H9 (cell line): ENCODE results near the gene CLPX. TPM values are rescaled to one million over a fixed set of nuclear protein-coding genes. Genes with fewer than 3 reads are reported as not detected.

Source experiments
- DNase-seq: peaks from one replicate; pipeline ENCODE4 v3.0.0-alpha.2; 2017
- H2AFZ ChIP-seq: one replicate; pipeline ENCODE4 v1.6.1; 2013; ENCODE audit warnings: mild to moderate bottlenecking, low read length, control low read depth, moderate library complexity
- H2AK5ac ChIP-seq: 2 replicates; pipeline ENCODE4 v1.6.1; 2013; ENCODE audit warnings: low read length, control low read depth, mixed read lengths; ENCODE audit not compliant: insufficient read length
- H2BK120ac ChIP-seq: one replicate; pipeline ENCODE4 v1.6.1; 2013; ENCODE audit warnings: low read depth, mild to moderate bottlenecking, low read length, control low read depth, inconsistent platforms; ENCODE audit not compliant: poor library complexity, severe bottlenecking
- H2BK12ac ChIP-seq: 2 replicates; pipeline ENCODE4 v1.6.1; 2013; ENCODE audit warnings: low read length, control low read depth, mixed read lengths, low read depth; ENCODE audit not compliant: insufficient read length
- H2BK15ac ChIP-seq: 2 replicates; pipeline ENCODE4 v1.6.1; 2013; ENCODE audit warnings: low read depth, low read length, control low read depth
- H2BK20ac ChIP-seq: one replicate; pipeline ENCODE4 v1.6.1; 2013; ENCODE audit warnings: low read depth, mild to moderate bottlenecking, low read length, control low read depth, inconsistent platforms; ENCODE audit not compliant: poor library complexity, severe bottlenecking
- H2BK5ac ChIP-seq: 2 replicates; pipeline ENCODE4 v1.6.1; 2013; ENCODE audit warnings: low read length, control low read depth, mixed read lengths; ENCODE audit not compliant: insufficient read length
- H3K14ac ChIP-seq: 2 replicates; pipeline ENCODE4 v1.6.1; 2013; ENCODE audit warnings: low read length, control low read depth; ENCODE audit not compliant: insufficient read depth
- H3K18ac ChIP-seq: 2 replicates; pipeline ENCODE4 v1.6.1; 2013; ENCODE audit warnings: low read depth, mild to moderate bottlenecking, mixed read lengths, low read length, control low read depth; ENCODE audit not compliant: insufficient read length
- H3K23ac ChIP-seq: 2 replicates; pipeline ENCODE4 v1.6.1; 2013; ENCODE audit warnings: low read length, control low read depth, mixed read lengths, low read depth; ENCODE audit not compliant: insufficient read length
- H3K23me2 ChIP-seq: 2 replicates; pipeline ENCODE4 v1.6.1; 2013; ENCODE audit warnings: low read depth, mild to moderate bottlenecking, mixed read lengths, low read length, control low read depth; ENCODE audit not compliant: insufficient read length, poor library complexity, severe bottlenecking
- H3K27ac ChIP-seq: 2 replicates; pipeline ENCODE4 v1.5.1; 2013; ENCODE audit warnings: low read length, control low read depth, mixed read lengths, low read depth; ENCODE audit not compliant: insufficient read length
- H3K27me3 ChIP-seq: 2 replicates; pipeline ENCODE4 v1.6.1; 2013; ENCODE audit warnings: low read length, control low read depth, inconsistent platforms; ENCODE audit not compliant: insufficient read depth
- H3K4ac ChIP-seq: 2 replicates; pipeline ENCODE4 v1.6.1; 2013; ENCODE audit warnings: low read depth, mild to moderate bottlenecking, control low read depth, inconsistent platforms, low read length, moderate library complexity
- H3K4me1 ChIP-seq: 2 replicates; pipeline ENCODE4 v1.6.1; 2013; ENCODE audit warnings: low read length, control low read depth, inconsistent platforms; ENCODE audit not compliant: insufficient read depth
- H3K4me2 ChIP-seq: 2 replicates; pipeline ENCODE4 v1.6.1; 2013; ENCODE audit warnings: low read length, control low read depth, mixed read lengths; ENCODE audit not compliant: insufficient read length, insufficient read depth
- H3K56ac ChIP-seq: 2 replicates; pipeline ENCODE4 v1.6.1; 2013; ENCODE audit warnings: low read depth, mild to moderate bottlenecking, mixed read lengths, low read length, control low read depth; ENCODE audit not compliant: insufficient read length
- H3K79me1 ChIP-seq: 2 replicates; pipeline ENCODE4 v1.6.1; 2013; ENCODE audit warnings: low read depth, mild to moderate bottlenecking, moderate library complexity, low read length, control low read depth, inconsistent platforms; ENCODE audit not compliant: insufficient read depth, poor library complexity, severe bottlenecking
- H3K79me2 ChIP-seq: 2 replicates; pipeline ENCODE4 v1.6.1; 2013; ENCODE audit warnings: low read length, control low read depth, inconsistent platforms; ENCODE audit not compliant: insufficient read depth
- H3K9ac ChIP-seq: 2 replicates; pipeline ENCODE4 v1.6.1; 2013; ENCODE audit warnings: low read length, control low read depth, mixed read lengths; ENCODE audit not compliant: insufficient read length; ENCODE audit errors: extremely low read depth
- H3K9me3 ChIP-seq: one replicate; pipeline ENCODE4 v1.6.1; 2013; ENCODE audit warnings: low read depth, low read length, inconsistent platforms; ENCODE audit not compliant: control insufficient read depth
- H3T11ph ChIP-seq: one replicate; pipeline ENCODE4 v1.6.1; 2013; ENCODE audit warnings: mild to moderate bottlenecking, low read length, control low read depth, inconsistent platforms
- H4K20me1 ChIP-seq: one replicate; pipeline ENCODE4 v1.6.1; 2013; ENCODE audit not compliant: control insufficient read depth, insufficient read length, insufficient read depth
- H4K5ac ChIP-seq: 2 replicates; pipeline ENCODE4 v1.6.1; 2013; ENCODE audit warnings: low read depth, mild to moderate bottlenecking, mixed read lengths, low read length, control low read depth; ENCODE audit not compliant: insufficient read length
- H4K8ac ChIP-seq: replicated peaks from 2 replicates; pipeline ENCODE4 v1.6.1; 2013; ENCODE audit warnings: low read length, control low read depth, mixed read lengths, low read depth; ENCODE audit not compliant: insufficient read length
- H4K91ac ChIP-seq: 2 replicates; pipeline ENCODE4 v1.6.1; 2013; ENCODE audit warnings: low read depth, mild to moderate bottlenecking, moderate library complexity, mixed read lengths, low read length, control low read depth; ENCODE audit not compliant: insufficient read length
- H3K27ac Mint-ChIP-seq, 3 experiments: 2 replicates in 2 of 3; 3 replicates in 1 of 3; pipeline ENCODE4 v1.8.0; 2020 to 2021; ENCODE audit warnings: mixed read lengths in 3 of 3, mild to moderate bottlenecking in 1 of 3, moderate library complexity in 1 of 3
- H3K27me3 Mint-ChIP-seq: 2 replicates; pipeline ENCODE4 v1.8.0; 2021; ENCODE audit warnings: low read depth, mild to moderate bottlenecking, moderate library complexity, mixed read lengths
- H3K36me3 Mint-ChIP-seq, 3 experiments: 2 replicates in 2 of 3; 3 replicates in 1 of 3; pipeline ENCODE4 v1.8.0; 2020 to 2021; ENCODE audit warnings: low read depth in 3 of 3, mixed read lengths in 3 of 3; ENCODE audit not compliant: insufficient read depth in 1 of 3
- H3K4me1 Mint-ChIP-seq, 2 experiments: 2 replicates each; pipeline ENCODE4 v1.8.0; 2020; ENCODE audit warnings: mixed read lengths in 2 of 2
- H3K4me3 Mint-ChIP-seq, 2 experiments: 2 replicates in 1 of 2; 3 replicates in 1 of 2; pipeline ENCODE4 v1.8.0; 2020 to 2021; ENCODE audit warnings: mild to moderate bottlenecking in 2 of 2, mixed read lengths in 2 of 2, moderate library complexity in 1 of 2
- H3K9me3 Mint-ChIP-seq, 2 experiments: 2 replicates in 1 of 2; 3 replicates in 1 of 2; pipeline ENCODE4 v1.8.0; 2020; ENCODE audit warnings: mild to moderate bottlenecking in 2 of 2, mixed read lengths in 2 of 2, moderate library complexity in 1 of 2
- CTCF ChIP-seq: fragments of 200-600 bp; sonication (generic); conservative IDR thresholded peaks from 3 replicates; pipeline ENCODE4 v1.8.0; 2021; ENCODE audit warnings: antibody characterized with exemption, mild to moderate bottlenecking
- WGBS: extraction: QIAGEN DNeasy Blood & Tissue Kit; methylation state at CpG from one replicate; pipeline ENCODE4 v1.1.7; 2013; ENCODE audit warnings: missing lambda C conversion rate, low lambda C conversion rate, mixed read lengths; ENCODE audit not compliant: insufficient read length; ENCODE audit errors: extremely low coverage; 5-methylcytosine and 5-hydroxymethylcytosine counted together
- total RNA-seq: library from RNA; stranded (reverse); gene quantifications from 2 replicates; pipeline ENCODE4 v1.2.1, GENCODE V29; 2021

CLPX gene
- total RNA-seq, 1 experiment from 2014 or later, result 55.8 TPM

- no CpG with 5 or more reads among the region's 5 CpGs for WGBS
- TF ChIP-seq CTCF, result no peak
- peaks cover 4% of the 10 kb centered on the region in 2 experiments; a peak in 3 of 4 replicates for H3K4me1 Mint-ChIP-seq
These were observed 80.1 kb downstream of the CLPX start for GRCh38 chr15:65105038-65105437.

More at GRCh38 chr15:65105038-65105437, 80.1 kb downstream of the CLPX start:
- Histone ChIP-seq H4K20me1 (no peaks in the 10 kb centered on the region), H2BK12ac (no peak overlapping the region), H2BK15ac (no peak overlapping the region), H4K8ac (no peak overlapping the region), H2BK120ac (no peak overlapping the region), H4K91ac (no peak overlapping the region), H3K79me1 (no peaks in the 10 kb centered on the region), H2AFZ (no peak overlapping the region), H3K9me3 (no peaks in the 10 kb centered on the region), H3K4me1 (no peaks in the 10 kb centered on the region), H2BK5ac (no peak overlapping the region), H3K4ac (no peak overlapping the region), H3K27ac (no peak overlapping the region), H3K79me2 (no peaks in the 10 kb centered on the region), H3K56ac (no peak overlapping the region), H3K18ac (no peak overlapping the region), H4K5ac (no peak overlapping the region), H3K4me2 (no peak overlapping the region), H3K27me3 (no peaks in the 10 kb centered on the region), H3K14ac (no peak overlapping the region), H2BK20ac (no peak overlapping the region), H2AK5ac (no peak overlapping the region), H3T11ph (no peak overlapping the region), H3K9ac (no peak overlapping the region), H3K23me2 (peaks cover 3% of the 10 kb centered on the region), H3K23ac (no peak overlapping the region)
- peaks cover 0 to 10% (median 6%) of the 10 kb centered on the region in 3 experiments; a peak in 3 of 7 replicates for H3K36me3 Mint-ChIP-seq
- no peak overlapping the region for H3K4me3 Mint-ChIP-seq
- H3K9me3 Mint-ChIP-seq, result no peaks in the 10 kb centered on the region
- H3K27ac Mint-ChIP-seq, result no peak overlapping the region
- no peak for DNase-seq
- no peaks in the 10 kb centered on the region for H3K27me3 Mint-ChIP-seq
